Measurements from ENCODE around the gene DOCK1.

- TF ChIP-seq REST (IDR thresholded peaks at IDR 0.05; ENCODE audit: borderline replicate concordance) (no peak), CTCF (IDR thresholded peaks at IDR 0.05; ENCODE audit: poor library complexity, severe bottlenecking) (no peak), EZH2 (IDR thresholded peaks at IDR 0.05; ENCODE audit: borderline replicate concordance, insufficient read depth, low read length, poor library complexity, severe bottlenecking) (no peak), MXI1 (conservative IDR thresholded peaks at IDR 0.05; ENCODE audit: poor library complexity, severe bottlenecking) (no peak), SMC3 (conservative IDR thresholded peaks at IDR 0.05; ENCODE audit: poor library complexity) (no peak), POLR2AphosphoS5 (IDR thresholded peaks at IDR 0.05) (no peak), TAF1 (IDR thresholded peaks at IDR 0.05; ENCODE audit: low read depth) (no peak), EP300 (conservative IDR thresholded peaks at IDR 0.05; ENCODE audit: poor library complexity, severe bottlenecking) (no peak)
These were observed 352.2 kb downstream of the DOCK1 start for GRCh38 chr10:127257395-127257794.

Data from neural cell (in vitro differentiated cells).